Fibroblast of peridontal ligament (primary cell): ENCODE results near the gene EXOC3.
A peak's percentile ranks its signal among the peaks of the same experiment; 100 is the strongest.
"Not testable (repeated sequence)": the region's sequence is repeated elsewhere in the genome, so short reads cannot be mapped to it uniquely, and the experiment has no call there.

Experiments used
- DNase-seq: peaks from one replicate; pipeline ENCODE4 v3.0.0-alpha.2; 2010; ENCODE audit errors: extremely low read depth

Gene EXOC3

GRCh38 chr5:472656-473550 is 29.9 kb downstream of the EXOC3 start:
- DNase-seq: peak; percentile 58

DNA sequence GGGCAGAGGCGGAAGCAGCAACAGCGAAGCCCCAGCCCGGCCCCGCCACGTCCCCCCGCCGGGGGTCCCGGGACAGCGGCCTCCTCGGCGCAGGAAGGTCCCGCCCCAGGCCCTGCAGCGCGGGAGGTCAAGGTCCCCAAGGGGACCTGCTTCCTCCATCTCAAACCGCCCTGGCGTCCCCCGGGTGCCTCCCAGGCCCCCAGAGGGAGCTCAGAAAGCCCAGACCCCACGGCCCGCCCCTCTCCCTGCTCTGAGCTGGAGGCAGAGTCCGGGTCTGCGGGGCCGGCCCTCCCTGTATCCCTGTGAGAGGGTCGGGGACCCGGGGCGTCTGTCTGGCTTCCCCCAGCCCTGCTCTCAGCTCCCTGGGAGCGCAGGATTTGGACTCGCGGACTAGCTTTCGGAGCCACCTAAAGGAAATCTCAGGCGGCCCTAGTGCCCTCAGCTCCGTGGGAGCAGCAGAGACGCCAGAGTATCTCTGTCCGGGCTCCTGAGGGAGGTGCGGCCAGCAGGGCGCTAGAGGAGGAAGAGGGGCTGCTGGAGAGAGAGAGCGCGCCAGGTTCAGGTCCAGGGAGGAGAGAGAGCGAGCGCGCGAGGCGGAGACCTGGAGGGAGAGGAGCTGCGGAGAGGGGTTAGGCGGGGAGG is 30.7 kb downstream of the EXOC3 start:
- DNase-seq: peak; percentile 27

DNA sequence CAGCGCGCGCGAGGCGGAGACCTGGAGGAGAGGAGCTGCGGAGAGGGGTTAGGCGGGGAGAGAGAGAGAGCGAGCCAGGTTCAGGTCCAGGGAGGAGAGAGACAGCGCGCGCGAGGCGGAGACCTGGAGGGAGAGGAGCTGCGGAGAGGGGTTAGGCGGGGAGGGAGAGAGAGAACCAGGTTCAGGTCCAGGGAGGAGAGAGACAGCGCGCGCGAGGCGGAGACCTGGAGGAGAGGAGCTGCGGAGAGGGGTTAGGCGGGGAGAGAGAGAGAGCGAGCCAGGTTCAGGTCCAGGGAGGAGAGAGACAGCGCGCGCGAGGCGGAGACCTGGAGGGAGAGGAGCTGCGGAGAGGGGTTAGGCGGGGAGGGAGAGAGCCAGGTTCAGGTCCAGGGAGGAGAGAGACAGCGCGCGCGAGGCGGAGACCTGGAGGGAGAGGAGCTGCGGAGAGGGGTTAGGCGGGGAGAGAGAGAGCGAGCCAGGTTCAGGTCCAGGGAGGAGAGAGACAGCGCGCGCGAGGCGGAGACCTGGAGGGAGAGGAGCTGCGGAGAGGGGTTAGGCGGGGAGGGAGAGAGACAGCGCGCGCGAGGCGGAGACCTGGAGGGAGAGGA is 31.4 kb downstream of the EXOC3 start:
- not testable (repeated sequence) for DNase-seq

DNA sequence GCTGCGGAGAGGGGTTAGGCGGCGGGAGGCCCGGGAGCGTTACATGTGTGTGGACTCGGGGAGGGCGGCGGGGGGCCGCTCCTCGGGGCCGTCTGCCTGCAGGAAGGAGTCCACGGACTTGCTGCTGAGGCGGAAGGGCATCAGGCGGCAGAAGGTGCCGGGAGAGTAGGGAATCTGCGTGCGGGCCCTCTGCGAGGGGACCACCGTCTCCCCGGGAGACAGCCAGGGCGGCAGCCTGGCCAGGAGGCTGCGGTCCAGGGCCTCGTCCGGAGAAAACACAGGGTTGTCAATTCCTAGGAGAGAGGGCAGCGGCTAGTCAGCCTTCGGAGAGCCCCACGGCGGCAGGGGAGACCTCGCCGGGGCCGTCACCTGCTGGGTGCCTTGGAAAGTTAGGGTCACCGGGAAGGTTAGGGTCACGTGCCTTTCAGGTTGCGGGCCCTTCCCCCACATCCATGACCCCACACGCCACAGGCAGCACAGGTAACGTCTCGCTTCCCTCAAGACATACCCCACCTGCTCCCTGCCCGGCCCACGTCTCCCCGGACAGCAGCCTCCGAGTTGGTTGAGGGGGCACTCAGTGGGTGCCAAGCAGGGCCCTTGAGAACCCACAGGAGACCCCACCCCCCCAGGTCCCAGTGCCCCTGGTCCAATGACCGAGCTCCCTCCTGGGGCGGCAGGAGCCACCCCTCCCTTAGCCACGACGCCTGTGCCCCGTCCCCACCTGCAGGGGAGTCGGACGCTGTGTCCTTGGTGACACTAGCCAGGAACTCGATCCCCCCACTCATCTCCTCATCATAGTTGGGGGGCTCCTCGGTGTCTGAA is 32.1 kb downstream of the EXOC3 start:
- no peak for DNase-seq

DNA sequence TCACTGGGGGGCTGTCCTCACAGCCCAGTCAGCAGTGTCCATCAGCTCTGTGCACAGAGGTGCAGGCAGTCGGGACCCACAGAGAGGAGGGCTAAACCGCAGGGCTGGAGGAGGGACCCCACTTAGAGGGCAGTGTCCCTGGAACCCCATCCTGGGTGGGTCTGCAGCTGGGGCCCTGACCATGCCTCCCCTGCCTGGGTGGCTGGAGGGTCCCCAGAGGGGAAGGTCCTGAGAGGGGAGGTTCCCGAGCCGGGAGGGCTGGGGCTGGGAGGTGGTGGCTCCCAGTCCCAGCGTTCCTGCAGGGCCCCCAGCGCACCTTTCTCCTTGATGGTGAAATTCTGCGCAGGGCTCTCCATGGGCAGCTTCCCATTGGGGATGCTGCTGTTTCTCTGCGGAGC is 32.7 kb downstream of the EXOC3 start:
- no peak for DNase-seq

- DNase-seq: no peak
These were observed 33.3 kb downstream of the EXOC3 start for GRCh38 chr5:476102-476813.

GRCh38 chr5:476814-477175 is 33.8 kb downstream of the EXOC3 start:
- DNase-seq: no peak

DNA sequence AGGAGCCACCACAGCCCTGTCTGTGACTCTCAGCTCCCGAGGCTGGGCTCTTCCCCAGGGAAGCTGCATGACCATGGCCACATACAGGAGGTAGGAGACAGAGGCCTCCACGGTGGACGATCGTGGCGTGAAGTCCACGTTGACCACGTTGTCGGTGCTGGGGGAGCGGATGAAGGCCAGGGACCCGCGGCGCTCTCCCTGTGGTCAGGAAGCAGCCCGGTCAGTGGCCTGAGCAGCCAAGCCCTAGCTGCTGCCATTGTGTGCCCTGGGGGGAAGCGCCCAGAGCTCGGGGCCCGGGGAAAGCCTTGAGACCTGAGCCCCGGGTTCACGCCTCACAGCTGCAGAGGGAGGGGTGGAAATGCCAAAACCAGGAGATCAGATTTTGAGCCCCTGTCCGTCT is 34.3 kb downstream of the EXOC3 start:
- DNase-seq: no peak

- no peak for DNase-seq
These were observed 34.9 kb downstream of the EXOC3 start for GRCh38 chr5:477871-478270.

- DNase-seq: no peak
These were observed 35.5 kb downstream of the EXOC3 start for GRCh38 chr5:478369-478981.

GRCh38 chr5:478982-479535 is 36.1 kb downstream of the EXOC3 start:
- no peak for DNase-seq

DNA sequence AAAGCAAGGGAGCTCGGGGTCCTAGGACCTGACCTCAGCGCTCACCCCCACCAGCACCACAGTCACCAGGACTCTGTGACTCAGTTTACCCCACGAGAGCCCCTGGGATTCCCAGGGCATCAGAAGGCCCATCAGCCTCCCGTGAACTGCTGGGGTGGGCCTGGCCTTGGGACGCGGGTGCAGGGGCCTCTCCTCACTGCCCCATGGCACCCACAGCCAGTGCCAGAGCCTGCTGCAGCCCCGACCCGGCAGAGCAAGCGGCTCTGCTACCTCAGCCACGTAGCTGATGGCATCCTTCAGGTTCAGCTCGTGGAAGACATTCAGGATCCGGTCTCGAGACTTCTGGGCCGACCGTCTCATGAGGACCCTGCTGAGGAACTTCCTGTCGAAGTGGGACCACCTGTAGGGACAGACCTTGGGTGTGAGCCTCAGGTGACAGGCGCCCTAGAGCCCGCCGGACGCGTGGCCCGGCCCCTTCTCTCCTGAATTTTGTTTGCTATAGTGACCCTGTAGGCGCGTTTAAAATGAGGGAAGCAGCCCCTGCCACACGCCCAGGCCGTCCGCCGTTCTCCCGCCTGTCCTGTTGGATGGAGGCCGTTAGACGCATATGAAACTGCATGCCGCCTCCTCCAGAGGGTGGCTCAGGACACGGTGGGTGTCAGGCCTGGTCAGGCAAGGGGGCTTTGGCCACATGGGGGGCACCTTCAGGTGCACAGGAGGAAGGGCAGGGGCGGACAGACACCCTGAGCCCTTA is 36.8 kb downstream of the EXOC3 start:
- DNase-seq: no peak

GRCh38 chr5:481347-481746 is 38.4 kb downstream of the EXOC3 start:
- DNase-seq: no peak

DNA sequence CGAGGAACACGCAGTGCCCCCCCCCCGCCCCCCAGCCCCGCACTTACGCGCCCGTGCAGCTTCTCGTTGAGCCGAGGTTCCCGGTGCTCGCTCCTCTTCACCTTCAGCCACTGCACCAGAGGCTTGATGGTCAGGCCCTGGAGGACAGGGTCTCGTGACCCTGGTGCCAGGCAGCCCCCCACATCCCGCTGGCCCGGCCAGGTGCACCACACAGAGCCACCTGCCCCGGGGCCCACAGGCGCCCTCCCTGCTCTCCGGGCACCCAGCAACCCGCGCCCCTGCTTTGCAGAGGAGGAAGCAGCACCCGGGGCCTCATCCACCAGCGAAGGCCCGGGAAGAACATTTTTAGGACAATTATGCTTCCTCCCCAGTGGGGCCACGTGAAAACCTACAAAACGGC is 39.0 kb downstream of the EXOC3 start:
- no peak for DNase-seq

- no peak for DNase-seq
These were observed 39.5 kb downstream of the EXOC3 start for GRCh38 chr5:482506-482905.

GRCh38 chr5:483011-483410 is 40.0 kb downstream of the EXOC3 start:
- no peak for DNase-seq

DNA sequence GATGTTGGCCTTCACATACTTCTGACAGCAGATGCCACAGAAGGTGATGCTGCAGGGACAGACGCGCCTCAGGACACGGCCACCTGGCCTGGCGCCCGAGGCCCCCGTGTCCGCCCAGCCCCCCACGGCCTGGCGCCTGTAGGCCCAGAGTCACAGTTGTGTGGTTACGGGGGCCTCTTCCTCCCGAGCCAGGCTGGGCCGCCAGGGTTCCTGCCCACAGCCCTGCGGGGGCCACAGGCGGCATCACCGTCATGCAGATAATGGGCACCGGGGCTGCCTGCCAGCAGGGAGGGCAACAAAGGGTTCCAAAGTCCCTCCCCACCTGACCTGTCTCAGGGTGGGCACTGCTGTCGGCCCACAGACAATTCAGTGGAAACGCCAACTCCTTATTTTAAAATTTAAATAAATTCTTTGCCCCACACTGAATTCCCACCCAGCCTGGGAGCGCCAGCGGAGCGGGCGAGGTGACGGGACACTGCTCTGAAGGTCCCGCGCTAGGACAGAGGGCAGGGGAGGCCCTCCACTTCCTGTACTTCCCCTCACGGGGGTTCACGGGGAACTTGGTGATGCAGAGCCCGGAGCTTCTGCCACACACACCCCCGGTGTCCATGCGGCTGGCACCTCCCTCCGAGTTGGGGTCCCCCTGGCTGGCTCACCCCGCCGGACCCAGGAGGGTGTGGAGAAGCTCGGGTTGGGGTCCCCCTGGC is 40.6 kb downstream of the EXOC3 start:
- DNase-seq: no peak

GRCh38 chr5:484556-484955 is 41.6 kb downstream of the EXOC3 start:
- DNase-seq: no peak
